ENCODE results near the gene NDUFAF8. TPM values are rescaled to one million over a fixed set of nuclear protein-coding genes. Genes with fewer than 3 reads are reported as not detected.

The NDUFAF8 gene
- polyA plus RNA-seq, 1 experiment: 70.8 TPM

- CTCF ChIA-PET: interaction anchor here (1.0 to 2.0 kb wide), 5 partner anchors 18 to 98 kb away, joined by 3 to 7 read pairs (median 3); partner anchors contain the start of gene CEP131
- no peak overlapping the region for H3K4me3 ChIP-seq (ENCODE audit: low read depth, low read length)
- POLR2A ChIA-PET: interaction anchor here (0.6 kb wide), 1 partner anchor 407 kb away, joined by 3 read pairs; no protein-coding TSS in a partner anchor
Observed at GRCh38 chr17:81240761-81241160, 1.6 kb downstream of the NDUFAF8 start.

GRCh38 chr17:81241203-81241602, 2.1 kb downstream of the NDUFAF8 start:
- CTCF ChIA-PET: interaction anchor here (1.1 to 1.3 kb wide), 3 partner anchors 34 to 97 kb away, joined by 3 to 4 read pairs (median 3); no protein-coding TSS in a partner anchor
- H3K36me3 ChIP-seq (ENCODE audit: control insufficient read depth, insufficient read depth, low read length): peaks cover 19% of the 10 kb centered on the region
- POLR2A ChIA-PET: interaction anchor here (0.6 kb wide), 1 partner anchor 408 kb away, joined by 3 read pairs; no protein-coding TSS in a partner anchor
- DNase-seq (ENCODE audit: low read depth): no peak
- no peak for TF ChIP-seq CTCF (IDR thresholded peaks at IDR 0.05; ENCODE audit: insufficient read depth, low read depth, low read length)
- H3K27me3 ChIP-seq (ENCODE audit: control insufficient read depth, insufficient read depth, low read length): no peaks in the 10 kb centered on the region
- H3K4me3 ChIP-seq (ENCODE audit: low read depth, low read length): no peak overlapping the region

More at GRCh38 chr17:81240761-81241160, 1.6 kb downstream of the NDUFAF8 start:
- no peak for DNase-seq (ENCODE audit: low read depth)
- Histone ChIP-seq H3K36me3 (ENCODE audit: control insufficient read depth, insufficient read depth, low read length) (peaks cover 19% of the 10 kb centered on the region), H3K27me3 (ENCODE audit: control insufficient read depth, insufficient read depth, low read length) (no peaks in the 10 kb centered on the region)
- no peak for TF ChIP-seq CTCF (IDR thresholded peaks at IDR 0.05; ENCODE audit: insufficient read depth, low read depth, low read length)

GRCh38 chr17:81241648-81242420, 2.7 kb downstream of the NDUFAF8 start:
- POLR2A ChIA-PET: no interaction called here
- Histone ChIP-seq H3K36me3 (ENCODE audit: control insufficient read depth, insufficient read depth, low read length) (peaks cover 22% of the 10 kb centered on the region), H3K27me3 (ENCODE audit: control insufficient read depth, insufficient read depth, low read length) (no peaks in the 10 kb centered on the region), H3K4me3 (ENCODE audit: low read depth, low read length) (no peak overlapping the region)
- CTCF ChIA-PET: interaction anchor here (0.7 to 1.5 kb wide), 3 partner anchors 9 to 243 kb away, joined by 3 to 8 read pairs (median 3); no protein-coding TSS in a partner anchor
- TF ChIP-seq CTCF (IDR thresholded peaks at IDR 0.05; ENCODE audit: insufficient read depth, low read depth, low read length): peak; percentile 88
- DNase-seq (ENCODE audit: low read depth): no peak

GRCh38 chr17:81242421-81243332, 3.6 kb downstream of the NDUFAF8 start:
- no peaks in the 10 kb centered on the region for H3K27me3 ChIP-seq (ENCODE audit: control insufficient read depth, insufficient read depth, low read length)
- no peak for DNase-seq (ENCODE audit: low read depth)
- no peak overlapping the region for H3K4me3 ChIP-seq (ENCODE audit: low read depth, low read length)
- peaks cover 22% of the 10 kb centered on the region for H3K36me3 ChIP-seq (ENCODE audit: control insufficient read depth, insufficient read depth, low read length)
- POLR2A ChIA-PET: no interaction called here
- no peak for TF ChIP-seq CTCF (IDR thresholded peaks at IDR 0.05; ENCODE audit: insufficient read depth, low read depth, low read length)
- CTCF ChIA-PET: interaction anchor here (0.7 to 1.5 kb wide), 3 partner anchors 10 to 242 kb away, joined by 3 to 8 read pairs (median 3); no protein-coding TSS in a partner anchor

GRCh38 chr17:81243333-81243664, 4.2 kb downstream of the NDUFAF8 start:
- H3K4me3 ChIP-seq (ENCODE audit: low read depth, low read length): no peak overlapping the region
- no peak for DNase-seq (ENCODE audit: low read depth)
- H3K36me3 ChIP-seq (ENCODE audit: control insufficient read depth, insufficient read depth, low read length): peaks cover 22% of the 10 kb centered on the region
- H3K27me3 ChIP-seq (ENCODE audit: control insufficient read depth, insufficient read depth, low read length): no peaks in the 10 kb centered on the region
- TF ChIP-seq CTCF (IDR thresholded peaks at IDR 0.05; ENCODE audit: insufficient read depth, low read depth, low read length): no peak
- ChIA-PET POLR2A (no interaction called here), CTCF (no interaction called here)
